ENCODE data around the gene KIAA0232. TPM values are rescaled to one million over a fixed set of nuclear protein-coding genes. Genes with fewer than 3 reads are reported as not detected.
A peak's percentile ranks its signal among the peaks of the same experiment; 100 is the strongest.
"Not testable (repeated sequence)": the region's sequence is repeated elsewhere in the genome, so short reads cannot be mapped to it uniquely, and the experiment has no call there.

KIAA0232 gene
- total RNA-seq, 6 experiments from 2014 or later = 12.0 to 23.8 (median 16.5) TPM

DNA sequence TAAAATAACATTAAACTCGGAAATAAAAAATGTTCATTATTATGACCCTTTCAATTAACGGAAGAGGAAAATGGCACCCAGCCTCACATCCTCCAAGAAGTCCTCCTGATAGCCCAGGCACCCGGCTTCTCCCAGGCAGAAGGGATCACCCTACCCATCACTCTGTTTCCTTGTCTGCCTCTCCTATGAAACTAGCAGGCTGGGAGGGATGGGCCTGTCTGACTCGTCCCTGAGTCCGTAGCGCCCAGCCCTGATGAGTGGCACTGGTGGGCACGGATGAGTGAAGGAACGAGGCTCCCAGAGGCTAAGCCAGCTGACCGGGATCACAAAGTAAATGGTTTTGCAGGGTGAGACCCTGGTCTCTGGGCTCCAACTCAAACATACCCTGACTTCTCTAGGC is 28.6 kb upstream of the KIAA0232 start:
- ATAC-seq = no peak
- WGBS (ENCODE audit: insufficient coverage, low coverage, low lambda C conversion rate, missing lambda C conversion rate) = 78% methylated on average over 8 of the region's 9 CpGs
- peak in 1 of 3 donors; percentile 17 for DNase-seq
- no peaks in the 10 kb centered on the region for H3K27me3 ChIP-seq
- H3K4me1 ChIP-seq = peaks cover 0 to 61% (median 28%) of the 10 kb centered on the region in 4 donors
- intact Hi-C loops (cut with DNase I) = no loop called here
- no peaks in the 10 kb centered on the region for H3K9me3 ChIP-seq
- peak overlapping the region in 2 of 3 donors; percentile 47 to 89 for H3K27ac ChIP-seq
- no peaks in the 10 kb centered on the region for H3K36me3 ChIP-seq
- H3K4me3 ChIP-seq = peak overlapping the region in 1 of 3 donors; percentile 45
- TF ChIP-seq POLR2A (IDR thresholded peaks at IDR 0.05) = no peak

DNA sequence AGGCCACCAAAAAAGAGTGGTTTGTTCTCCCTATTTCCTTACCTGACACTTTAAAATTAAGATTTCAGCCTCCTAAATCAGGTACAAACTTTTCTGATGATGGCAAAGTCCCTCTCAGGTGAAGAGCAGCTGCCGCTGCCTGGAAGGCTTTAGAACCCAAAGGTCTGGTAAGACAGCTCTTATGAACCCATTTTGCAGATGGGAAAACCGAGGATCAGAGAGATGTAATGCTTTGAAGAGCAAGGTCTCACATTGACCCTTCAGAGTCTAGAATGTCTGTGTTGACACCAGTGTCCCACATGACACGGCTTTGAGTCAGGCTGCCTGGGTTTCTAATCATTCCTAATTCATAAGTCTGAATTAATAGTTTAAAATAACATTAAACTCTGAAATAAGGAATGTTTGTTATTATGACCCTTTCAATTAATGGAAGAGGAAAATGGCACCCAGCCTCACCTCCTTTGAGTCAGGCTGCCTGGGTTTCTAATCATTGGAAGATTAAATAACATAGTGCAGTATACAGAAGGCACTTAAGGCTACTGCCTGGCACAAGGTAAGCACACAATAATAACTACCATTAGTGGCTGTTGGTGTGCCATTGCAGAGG is 27.9 kb upstream of the KIAA0232 start:
- peak in 1 of 3 donors; percentile 0 for DNase-seq
- H3K27ac ChIP-seq = peak overlapping the region; percentile 22 to 89 (median 48)
- 72% methylated on average over 3 of the region's 3 CpGs for WGBS (ENCODE audit: insufficient coverage, low coverage, low lambda C conversion rate, missing lambda C conversion rate)
- H3K36me3 ChIP-seq = no peaks in the 10 kb centered on the region
- no peak overlapping the region for H3K4me3 ChIP-seq
- no peaks in the 10 kb centered on the region for H3K27me3 ChIP-seq
- H3K9me3 ChIP-seq = no peaks in the 10 kb centered on the region
- peak; percentile 1 to 30 (median 9) for ATAC-seq
- H3K4me1 ChIP-seq = peaks cover 0 to 57% (median 25%) of the 10 kb centered on the region in 4 donors
- intact Hi-C loops (cut with DNase I) = no loop called here
- TF ChIP-seq, protein P1, sequence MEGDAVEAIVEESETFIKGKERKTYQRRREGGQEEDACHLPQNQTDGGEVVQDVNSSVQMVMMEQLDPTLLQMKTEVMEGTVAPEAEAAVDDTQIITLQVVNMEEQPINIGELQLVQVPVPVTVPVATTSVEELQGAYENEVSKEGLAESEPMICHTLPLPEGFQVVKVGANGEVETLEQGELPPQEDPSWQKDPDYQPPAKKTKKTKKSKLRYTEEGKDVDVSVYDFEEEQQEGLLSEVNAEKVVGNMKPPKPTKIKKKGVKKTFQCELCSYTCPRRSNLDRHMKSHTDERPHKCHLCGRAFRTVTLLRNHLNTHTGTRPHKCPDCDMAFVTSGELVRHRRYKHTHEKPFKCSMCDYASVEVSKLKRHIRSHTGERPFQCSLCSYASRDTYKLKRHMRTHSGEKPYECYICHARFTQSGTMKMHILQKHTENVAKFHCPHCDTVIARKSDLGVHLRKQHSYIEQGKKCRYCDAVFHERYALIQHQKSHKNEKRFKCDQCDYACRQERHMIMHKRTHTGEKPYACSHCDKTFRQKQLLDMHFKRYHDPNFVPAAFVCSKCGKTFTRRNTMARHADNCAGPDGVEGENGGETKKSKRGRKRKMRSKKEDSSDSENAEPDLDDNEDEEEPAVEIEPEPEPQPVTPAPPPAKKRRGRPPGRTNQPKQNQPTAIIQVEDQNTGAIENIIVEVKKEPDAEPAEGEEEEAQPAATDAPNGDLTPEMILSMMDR (IDR thresholded peaks at IDR 0.05) = no peak
- TF ChIP-seq POLR2A (IDR thresholded peaks at IDR 0.05) = no peak

DNA sequence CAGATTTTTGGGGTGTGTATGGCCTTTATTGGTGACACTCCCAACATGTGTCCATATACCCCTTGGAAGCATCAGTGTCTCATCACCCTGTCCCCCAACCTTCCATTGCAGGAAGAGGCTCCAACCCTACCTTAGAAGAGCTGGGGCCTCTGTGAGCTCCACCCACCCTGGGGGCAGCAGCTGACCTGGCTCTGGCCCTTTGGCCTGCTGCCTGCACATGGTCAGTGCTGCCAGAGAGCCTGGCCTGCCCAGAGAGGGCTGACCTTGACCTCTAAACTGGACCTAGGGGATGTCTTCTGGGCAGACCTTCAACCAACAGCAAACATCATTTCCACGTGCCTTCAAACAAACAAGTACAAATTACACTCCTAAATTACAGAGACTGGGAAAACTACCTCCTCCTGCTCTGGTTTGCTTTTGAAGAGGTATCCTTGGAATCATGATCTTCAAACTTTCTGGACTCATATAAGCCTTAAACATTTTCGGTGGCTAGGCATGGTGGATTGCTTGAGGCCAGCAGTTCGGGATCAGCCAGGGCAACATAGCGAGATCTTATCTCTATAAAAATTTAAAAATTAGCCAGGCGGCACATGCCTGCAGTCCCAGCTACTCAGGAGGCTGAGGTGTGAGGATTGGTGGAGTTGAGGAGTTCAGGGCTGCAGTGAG is 27.3 kb upstream of the KIAA0232 start:
- intact Hi-C loops (cut with DNase I) = no loop called here
- TF ChIP-seq, protein P1 (IDR thresholded peaks at IDR 0.05) = no peak
- no peak for TF ChIP-seq POLR2A (IDR thresholded peaks at IDR 0.05)
- H3K4me3 ChIP-seq = no peak overlapping the region
- DNase-seq (peak; percentile 87 to 94 (median 92)), ATAC-seq (peak; percentile 73 to 86 (median 82))
- H3K27me3 ChIP-seq = no peaks in the 10 kb centered on the region
- peaks cover 0 to 51% (median 22%) of the 10 kb centered on the region in 4 donors for H3K4me1 ChIP-seq
- H3K36me3 ChIP-seq = no peaks in the 10 kb centered on the region
- peak overlapping the region; percentile 22 to 89 (median 48) for H3K27ac ChIP-seq
- WGBS (ENCODE audit: insufficient coverage, low coverage, low lambda C conversion rate, missing lambda C conversion rate) = 46% methylated on average over 5 of the region's 5 CpGs
- no peaks in the 10 kb centered on the region for H3K9me3 ChIP-seq

DNA sequence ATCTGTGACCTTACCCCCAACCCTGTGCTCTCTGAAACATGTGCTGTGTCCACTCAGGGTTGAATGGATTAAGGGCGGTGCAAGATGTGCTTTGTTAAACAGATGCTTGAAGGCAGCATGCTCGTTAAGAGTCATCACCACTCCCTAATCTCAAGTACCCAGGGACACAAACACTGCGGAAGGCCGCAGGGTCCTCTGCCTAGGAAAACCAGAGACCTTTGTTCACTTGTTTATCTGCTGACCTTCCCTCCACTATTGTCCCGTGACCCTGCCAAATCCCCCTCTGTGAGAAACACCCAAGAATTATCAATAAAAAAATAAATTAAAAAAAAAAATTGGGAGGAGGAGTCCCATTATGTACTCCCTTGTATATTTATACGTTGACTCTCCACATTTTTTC is 26.2 kb upstream of the KIAA0232 start:
- WGBS (ENCODE audit: insufficient coverage, low coverage, low lambda C conversion rate, missing lambda C conversion rate) = 42% methylated on average over 2 of the region's 6 CpGs
- H3K9me3 ChIP-seq; H3K4me3 ChIP-seq; H3K36me3 ChIP-seq; ATAC-seq; DNase-seq; H3K27me3 ChIP-seq; intact Hi-C loops (cut with DNase I); H3K27ac ChIP-seq: not testable (repeated sequence)
- peaks cover 0 to 40% (median 16%) of the 10 kb centered on the region in 4 donors for H3K4me1 ChIP-seq

DNA sequence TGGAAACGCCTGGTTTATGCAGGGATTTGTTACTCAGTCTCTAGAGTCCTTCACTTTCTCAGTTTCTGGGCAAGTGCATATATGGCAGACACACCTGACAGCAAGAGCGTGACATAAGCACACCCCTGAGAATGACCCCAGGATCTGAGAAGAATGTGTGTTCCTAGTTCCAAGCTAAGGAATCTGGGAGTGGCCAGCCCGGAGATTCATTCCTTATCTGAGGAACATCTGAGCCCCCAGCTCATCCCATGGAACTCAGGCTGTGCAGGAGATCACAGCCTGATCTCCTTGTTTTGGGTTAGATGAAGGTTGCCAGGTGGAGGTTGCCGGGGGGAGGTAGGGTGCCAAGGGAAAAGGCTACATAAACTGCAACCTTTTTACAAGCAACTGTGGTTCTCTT is 23.8 kb upstream of the KIAA0232 start:
- TF ChIP-seq, protein P1 (IDR thresholded peaks at IDR 0.05) = no peak
- TF ChIP-seq POLR2A (IDR thresholded peaks at IDR 0.05) = no peak
- Histone ChIP-seq H3K27me3 (no peaks in the 10 kb centered on the region), H3K4me3 (no peak overlapping the region), H3K9me3 (no peaks in the 10 kb centered on the region), H3K4me1 (peaks cover 0 to 19% (median 9%) of the 10 kb centered on the region in 4 donors), H3K27ac (no peak overlapping the region), H3K36me3 (no peaks in the 10 kb centered on the region)
- intact Hi-C loops (cut with DNase I) = no loop called here
- 90% methylated on average over 1 of the region's 4 CpGs for WGBS (ENCODE audit: insufficient coverage, low coverage, low lambda C conversion rate, missing lambda C conversion rate)
- ATAC-seq (no peak), DNase-seq (peak in 1 of 3 donors; percentile 1)

Data from right lobe of liver (tissue), 6 donors.